ENCODE results near the gene RARB.

RARB gene

DNA sequence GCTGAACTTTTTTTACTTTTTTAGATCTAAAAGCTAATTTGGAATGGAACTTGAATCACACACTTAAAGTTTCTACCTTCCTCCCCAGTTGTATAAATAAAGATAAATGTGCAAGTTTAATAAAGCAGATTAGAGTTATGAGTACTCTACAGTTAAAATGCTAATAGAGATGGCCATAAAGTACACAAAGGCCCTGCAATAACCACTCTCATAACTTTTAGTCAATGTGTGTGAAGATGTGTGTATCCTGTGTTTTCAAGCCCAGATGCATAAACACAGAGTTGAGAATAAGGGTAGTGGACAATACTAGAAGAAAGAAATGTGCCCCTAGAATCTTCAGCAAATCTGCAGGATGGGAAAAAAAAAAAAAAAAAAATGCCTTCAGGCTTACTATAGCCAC, 191.3 kb downstream of the RARB start:
- DNase-seq: no peak

DNA sequence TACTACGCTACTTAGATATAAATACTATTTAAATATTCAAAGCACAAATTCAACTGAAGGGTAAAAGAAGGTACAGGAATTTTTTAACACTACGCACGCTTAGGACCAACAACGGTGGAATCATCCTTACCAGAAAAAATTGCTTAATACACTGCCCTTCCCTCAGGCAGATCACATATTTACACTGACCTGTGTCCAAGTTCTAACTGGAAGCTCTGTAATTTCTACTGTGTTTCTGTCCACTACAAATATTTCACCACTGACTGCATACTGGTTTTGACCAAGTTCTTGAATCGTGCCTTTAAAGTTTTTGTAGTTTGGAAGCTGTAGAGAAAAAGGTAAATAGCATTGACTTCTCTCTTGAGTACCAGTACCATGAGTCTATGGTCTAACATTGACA, 192.4 kb downstream of the RARB start:
- no peak for DNase-seq

GRCh38 chr3:25621087-25621486, 193.0 kb downstream of the RARB start:
- no peak for DNase-seq

DNA sequence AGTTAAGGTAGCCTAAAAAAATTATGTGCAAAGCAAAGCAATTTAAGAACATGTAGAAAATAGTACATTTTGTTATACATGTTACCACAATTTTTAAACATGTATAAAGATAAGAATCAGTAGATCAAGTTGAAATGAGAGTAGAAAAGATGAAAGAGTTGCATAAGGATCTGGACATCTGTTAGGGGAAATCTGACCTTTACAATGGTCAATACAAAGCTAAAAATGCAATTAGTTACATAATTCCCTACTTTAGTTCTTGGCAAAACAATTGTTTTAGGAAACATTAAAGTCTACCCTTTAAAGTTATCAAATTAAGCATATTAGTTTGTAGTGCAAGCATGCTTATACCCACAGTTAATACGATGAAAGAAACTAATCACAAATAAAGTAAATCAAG, 203.9 kb downstream of the RARB start:
- no peak for DNase-seq

DNA sequence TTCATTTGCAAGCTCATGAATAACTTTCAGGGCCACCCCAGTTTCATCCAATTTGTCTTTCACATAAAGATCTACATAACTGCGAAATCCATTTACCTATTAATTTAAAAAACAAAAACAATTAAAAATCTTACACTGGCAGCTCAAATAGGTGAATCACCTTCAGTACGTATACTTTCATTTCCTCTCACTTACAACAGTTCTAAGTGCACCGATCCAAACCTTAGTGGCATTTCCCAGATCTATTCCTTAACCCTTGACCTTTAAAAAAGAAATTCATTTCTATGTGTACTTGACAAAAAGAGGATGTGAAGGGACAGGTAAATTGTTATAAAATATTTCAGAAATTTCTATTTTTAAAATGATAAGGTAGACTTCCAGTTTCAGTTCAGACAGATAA, 205.9 kb downstream of the RARB start:
- no peak for DNase-seq

DNA sequence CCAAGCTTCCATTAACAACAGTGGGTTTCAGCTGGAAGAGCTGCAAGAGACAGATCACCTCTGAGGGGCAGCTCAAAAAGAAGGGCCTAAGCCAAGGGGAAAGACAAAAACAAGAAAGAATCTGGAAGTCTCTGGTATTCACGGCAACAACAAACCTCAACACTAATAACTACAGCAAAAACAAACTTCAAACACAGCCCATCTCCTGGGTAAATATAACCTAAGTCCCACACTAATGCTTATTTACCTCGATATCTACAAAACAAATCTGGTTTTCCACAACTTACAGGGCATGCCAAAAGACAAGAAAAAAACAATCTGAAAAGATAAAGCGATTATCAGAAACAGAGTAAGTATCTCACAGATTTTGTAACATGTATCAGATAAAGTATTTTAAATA, 207.0 kb downstream of the RARB start:
- no peak for DNase-seq

All from CD4-positive, alpha-beta T cell treated with Interleukin-1 beta for 1 hour (primary cell).